CD14-positive monocyte (primary cell): ENCODE measurements around the gene MERTK. TPM values are rescaled to one million over a fixed set of nuclear protein-coding genes. Genes with fewer than 3 reads are reported as not detected.

Source experiments
- DNase-seq, 3 donors: peaks; one replicate each; pipeline ENCODE4 v3.0.0-alpha.2; 2011 to 2022
- H2AFZ ChIP-seq: 2 replicates; pipeline ENCODE4 v1.6.0; 2012; ENCODE audit warnings: mild to moderate bottlenecking, low read depth, low read length, inconsistent platforms; ENCODE audit not compliant: insufficient read depth, poor library complexity, severe bottlenecking
- H3K27ac ChIP-seq, 2 donors: 1 replicate in 1 of 2; 2 replicates in 1 of 2; pipeline ENCODE4 v1.5.1; 2012 to 2013; ENCODE audit warnings: low read length in 2 of 2, control low read depth in 1 of 2, inconsistent platforms in 1 of 2, low read depth in 1 of 2, mild to moderate bottlenecking in 1 of 2
- H3K27me3 ChIP-seq, 2 donors: one replicate each; pipeline versions ENCODE4 v1.6.0 to v1.6.1; 2011 to 2013; ENCODE audit warnings: low read length in 2 of 2; ENCODE audit not compliant: control insufficient read depth in 2 of 2, insufficient read depth in 2 of 2
- H3K36me3 ChIP-seq, 2 donors: replicated peaks in 1 of 2; 1 replicate in 1 of 2; 2 replicates in 1 of 2; pipeline versions ENCODE4 v1.5.1 to v1.6.1; 2012 to 2013; ENCODE audit warnings: low read length in 2 of 2, control low read depth in 1 of 2, inconsistent platforms in 1 of 2, mild to moderate bottlenecking in 1 of 2; ENCODE audit not compliant: insufficient read depth in 2 of 2, control insufficient read depth in 1 of 2
- H3K4me1 ChIP-seq, 2 donors: 1 replicate in 1 of 2; 2 replicates in 1 of 2; pipeline versions ENCODE4 v1.5.1 to v1.6.1; 2012 to 2013; ENCODE audit warnings: low read length in 2 of 2, control low read depth in 1 of 2, inconsistent platforms in 1 of 2, mild to moderate bottlenecking in 1 of 2, moderate library complexity in 1 of 2; ENCODE audit not compliant: insufficient read depth in 2 of 2, control insufficient read depth in 1 of 2
- H3K4me2 ChIP-seq: replicated peaks from 2 replicates; pipeline ENCODE3; 2012; ENCODE audit warnings: low read length, moderate library complexity, mild to moderate bottlenecking; ENCODE audit not compliant: poor library complexity, severe bottlenecking; ENCODE audit errors: extremely low read depth
- H3K4me3 ChIP-seq, 3 experiments: fragments of 200-600 bp in 1 of 3; sonication (generic) in 1 of 3; replicated peaks in 1 of 3; 1 replicate in 2 of 3; 2 replicates in 1 of 3; pipeline ENCODE4 v1.5.1; 2011 to 2013; ENCODE audit warnings: low read length in 3 of 3, mild to moderate bottlenecking in 3 of 3, control low read depth in 2 of 3, low read depth in 2 of 3, inconsistent platforms in 1 of 3, moderate library complexity in 1 of 3
- H3K79me2 ChIP-seq: 2 replicates; pipeline ENCODE4 v1.6.0; 2012; ENCODE audit warnings: mild to moderate bottlenecking, control low read depth, inconsistent platforms, low read length, moderate library complexity; ENCODE audit not compliant: insufficient read depth
- H3K9ac ChIP-seq: 2 replicates; pipeline ENCODE4 v1.6.0; 2017; ENCODE audit warnings: low read length, mild to moderate bottlenecking; ENCODE audit not compliant: insufficient read depth, poor library complexity, severe bottlenecking
- H3K9me3 ChIP-seq, 2 donors: replicated peaks in 1 of 2; 1 replicate in 1 of 2; 2 replicates in 1 of 2; pipeline versions ENCODE4 v1.5.1 to v1.6.1; 2012 to 2013; ENCODE audit warnings: low read length in 2 of 2, control low read depth in 1 of 2; ENCODE audit not compliant: control insufficient read depth in 1 of 2, insufficient read depth in 1 of 2
- H4K20me1 ChIP-seq: 2 replicates; pipeline ENCODE4 v1.6.0; 2012; ENCODE audit warnings: mild to moderate bottlenecking, low read length, control low read depth, moderate library complexity; ENCODE audit not compliant: insufficient read depth
- H3K27ac Mint-ChIP-seq, 7 donors: one replicate each; pipeline ENCODE4 v1.8.0; 2020; ENCODE audit warnings: mild to moderate bottlenecking in 7 of 7, mixed read lengths in 7 of 7, moderate library complexity in 6 of 7, inconsistent platforms in 2 of 7
- H3K27me3 Mint-ChIP-seq, 3 donors: one replicate each; pipeline ENCODE4 v1.8.0; 2021 to 2022; ENCODE audit warnings: low read depth in 3 of 3, mild to moderate bottlenecking in 3 of 3, mixed read lengths in 3 of 3, moderate library complexity in 3 of 3, inconsistent platforms in 1 of 3
- H3K36me3 Mint-ChIP-seq, 2 donors: one replicate each; pipeline ENCODE4 v1.8.0; 2020; ENCODE audit warnings: mixed read lengths in 2 of 2, inconsistent platforms in 1 of 2, mild to moderate bottlenecking in 1 of 2
- H3K4me1 Mint-ChIP-seq: one replicate; pipeline ENCODE4 v1.8.0; 2020; ENCODE audit warnings: mild to moderate bottlenecking, mixed read lengths
- H3K4me3 Mint-ChIP-seq, 2 donors: one replicate each; pipeline ENCODE4 v1.8.0; 2020; ENCODE audit warnings: mild to moderate bottlenecking in 2 of 2, mixed read lengths in 2 of 2, moderate library complexity in 1 of 2
- H3K9me3 Mint-ChIP-seq, 7 donors: one replicate each; pipeline ENCODE4 v1.8.0; 2020 to 2022; ENCODE audit warnings: mixed read lengths in 7 of 7, mild to moderate bottlenecking in 6 of 7, moderate library complexity in 6 of 7, inconsistent platforms in 2 of 7
- WGBS: methylation state at CpG from one replicate; pipeline ENCODE4 v1.1.5; 2013; ENCODE audit warnings: missing lambda C conversion rate; ENCODE audit not compliant: insufficient coverage; 5-methylcytosine and 5-hydroxymethylcytosine counted together
- intact Hi-C, 2 donors: fragments of 100-400 bp; cut with micrococcal nuclease; formaldehyde crosslinking; loops; one replicate each; pipeline versions ENCODE4 v1.15.0 to v1.15.1; 2023
- polyA plus RNA-seq, 3 donors: library from polyadenylated mRNA; depleted of rRNA in 1 of 3; unstranded in 2 of 3; stranded (reverse) in 1 of 3; fragments of 300-500 nt in 2 of 3; fragments of >200 nt in 1 of 3; fragmentation: Illumina TruSeq in 2 of 3; gene quantifications; 1 replicate in 2 of 3; 2 replicates in 1 of 3; pipeline ENCODE4 v1.2.3, GENCODE V29; 2012 to 2021
- TF ChIP-seq, protein P1 (sequence below): fragments of 200-600 bp; IDR thresholded peaks from one replicate; pipeline ENCODE4 v1.8.0; 2022; ENCODE audit warnings: antibody characterized with exemption, mild to moderate bottlenecking

Gene MERTK
- polyA plus RNA-seq, 3 donors = 4.1 to 17.0 (median 4.2) TPM

DNA sequence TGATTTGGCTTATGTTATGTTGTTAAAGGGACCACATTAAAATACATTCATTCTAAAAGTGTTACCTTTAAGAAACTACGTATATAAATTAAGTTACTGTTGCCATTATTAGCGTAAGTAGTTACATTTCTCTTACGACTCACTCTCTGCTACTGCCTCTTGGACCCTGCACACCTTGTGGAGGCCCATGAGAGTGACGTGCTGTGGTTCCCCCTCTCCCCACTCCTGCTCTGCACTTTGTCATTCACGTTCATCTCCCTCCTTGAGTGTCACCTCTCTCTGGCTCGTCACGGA lies 830 bp upstream of the MERTK start:
- DNase-seq = no peak
- Mint-ChIP-seq H3K27me3 (peaks cover 20 to 36% (median 23%) of the 10 kb centered on the region in 3 donors), H3K4me3 (peak overlapping the region; percentile 84 to 89), H3K36me3 (peaks cover 0 to 4% of the 10 kb centered on the region in 2 donors), H3K9me3 (peaks cover 0 to 7% (median 4%) of the 10 kb centered on the region in 7 donors), H3K27ac (peak overlapping the region in 1 of 7 donors; percentile 75), H3K4me1 (peaks cover 33% of the 10 kb centered on the region)
- TF ChIP-seq, protein P1, sequence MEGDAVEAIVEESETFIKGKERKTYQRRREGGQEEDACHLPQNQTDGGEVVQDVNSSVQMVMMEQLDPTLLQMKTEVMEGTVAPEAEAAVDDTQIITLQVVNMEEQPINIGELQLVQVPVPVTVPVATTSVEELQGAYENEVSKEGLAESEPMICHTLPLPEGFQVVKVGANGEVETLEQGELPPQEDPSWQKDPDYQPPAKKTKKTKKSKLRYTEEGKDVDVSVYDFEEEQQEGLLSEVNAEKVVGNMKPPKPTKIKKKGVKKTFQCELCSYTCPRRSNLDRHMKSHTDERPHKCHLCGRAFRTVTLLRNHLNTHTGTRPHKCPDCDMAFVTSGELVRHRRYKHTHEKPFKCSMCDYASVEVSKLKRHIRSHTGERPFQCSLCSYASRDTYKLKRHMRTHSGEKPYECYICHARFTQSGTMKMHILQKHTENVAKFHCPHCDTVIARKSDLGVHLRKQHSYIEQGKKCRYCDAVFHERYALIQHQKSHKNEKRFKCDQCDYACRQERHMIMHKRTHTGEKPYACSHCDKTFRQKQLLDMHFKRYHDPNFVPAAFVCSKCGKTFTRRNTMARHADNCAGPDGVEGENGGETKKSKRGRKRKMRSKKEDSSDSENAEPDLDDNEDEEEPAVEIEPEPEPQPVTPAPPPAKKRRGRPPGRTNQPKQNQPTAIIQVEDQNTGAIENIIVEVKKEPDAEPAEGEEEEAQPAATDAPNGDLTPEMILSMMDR = no peak
- Histone ChIP-seq H4K20me1 (peaks cover 13% of the 10 kb centered on the region), H3K36me3 (no peaks in the 10 kb centered on the region), H2AFZ (peak overlapping the region; percentile 90), H3K27me3 (peaks cover 9 to 34% of the 10 kb centered on the region in 2 donors), H3K4me2 (peak overlapping the region; percentile 98), H3K4me1 (peaks cover 30 to 49% of the 10 kb centered on the region in 2 donors), H3K79me2 (no peaks in the 10 kb centered on the region), H3K27ac (peak overlapping the region in 1 of 2 donors; percentile 11), H3K9me3 (no peaks in the 10 kb centered on the region), H3K4me3 (peak overlapping the region; percentile 42 to 80 (median 73)), H3K9ac (peak overlapping the region; percentile 62)
- 2% methylated on average over 5 of the region's 7 CpGs for WGBS
- intact Hi-C loops = loop anchor here (5.0 kb wide), 1 partner anchor 150 kb away; no protein-coding TSS in a partner anchor

DNA sequence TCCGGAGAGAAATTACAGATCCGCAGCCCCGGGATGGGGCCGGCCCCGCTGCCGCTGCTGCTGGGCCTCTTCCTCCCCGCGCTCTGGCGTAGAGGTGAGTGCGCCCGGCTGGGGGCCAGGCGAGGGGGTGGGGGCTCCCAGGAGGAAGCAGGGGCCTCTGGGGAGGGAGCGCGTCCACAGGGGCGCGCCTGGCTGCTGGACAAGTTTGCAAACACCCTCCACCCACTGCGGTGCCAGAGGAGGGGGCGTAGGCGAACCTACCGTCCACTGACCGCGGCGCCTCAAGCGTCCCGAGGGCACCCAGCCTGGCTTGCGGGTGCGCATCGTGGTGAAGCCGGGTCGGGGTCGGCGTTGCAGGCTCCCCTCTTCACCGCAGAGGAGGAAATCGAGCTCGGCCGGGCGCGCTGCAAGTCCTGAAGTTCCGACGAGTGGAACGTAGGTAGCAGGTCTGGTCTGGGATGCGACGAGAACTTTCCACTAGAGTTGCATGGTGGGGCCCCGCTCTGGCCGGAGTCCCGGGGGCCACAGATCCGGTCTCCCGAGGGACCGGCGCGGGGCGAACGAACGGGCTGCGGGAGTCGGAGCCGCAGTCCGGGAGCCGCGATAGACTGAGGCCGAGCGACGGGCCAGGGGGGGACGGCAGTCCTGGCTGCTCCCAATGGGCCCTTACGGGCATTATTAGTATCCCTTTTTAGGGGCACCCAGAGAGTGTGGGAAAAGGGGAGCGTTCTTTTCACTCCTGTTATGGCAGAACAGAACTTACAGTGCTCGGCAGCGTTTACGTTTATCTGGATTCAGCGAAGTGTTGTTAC lies 502 bp downstream of the MERTK start:
- H2AFZ ChIP-seq = peak overlapping the region; percentile 90
- intact Hi-C loops = loop anchor here (5.0 kb wide), 1 partner anchor 148 kb away; no protein-coding TSS in a partner anchor

More for the DNA sequence above, 502 bp downstream of the MERTK start:
- Histone ChIP-seq H3K27me3 (peaks cover 9 to 34% of the 10 kb centered on the region in 2 donors), H3K27ac (peak overlapping the region in 1 of 2 donors; percentile 46), H3K79me2 (no peaks in the 10 kb centered on the region), H3K9me3 (no peaks in the 10 kb centered on the region), H4K20me1 (peaks cover 13% of the 10 kb centered on the region), H3K4me1 (peaks cover 30 to 49% of the 10 kb centered on the region in 2 donors), H3K9ac (peak overlapping the region; percentile 62), H3K4me2 (peak overlapping the region; percentile 98), H3K4me3 (peak overlapping the region; percentile 42 to 80 (median 73)), H3K36me3 (no peaks in the 10 kb centered on the region)
- peaks cover 33% of the 10 kb centered on the region for H3K4me1 Mint-ChIP-seq
- peaks cover 0 to 7% (median 5%) of the 10 kb centered on the region in 7 donors for H3K9me3 Mint-ChIP-seq
- no peak overlapping the region for H3K27ac Mint-ChIP-seq
- peak in 1 of 3 donors; percentile 19 for DNase-seq
- H3K27me3 Mint-ChIP-seq = peaks cover 20 to 36% (median 23%) of the 10 kb centered on the region in 3 donors
- H3K4me3 Mint-ChIP-seq = peak overlapping the region; percentile 85 to 93
- peaks cover 0 to 4% of the 10 kb centered on the region in 2 donors for H3K36me3 Mint-ChIP-seq
- under 1% methylated on average over 60 of the region's 70 CpGs for WGBS
- TF ChIP-seq, protein P1 = no peak
